ENCODE data around the gene TMC6.

- TF ChIP-seq EZH2 (IDR thresholded peaks at IDR 0.05): no peak
- TF ChIP-seq, protein P1, sequence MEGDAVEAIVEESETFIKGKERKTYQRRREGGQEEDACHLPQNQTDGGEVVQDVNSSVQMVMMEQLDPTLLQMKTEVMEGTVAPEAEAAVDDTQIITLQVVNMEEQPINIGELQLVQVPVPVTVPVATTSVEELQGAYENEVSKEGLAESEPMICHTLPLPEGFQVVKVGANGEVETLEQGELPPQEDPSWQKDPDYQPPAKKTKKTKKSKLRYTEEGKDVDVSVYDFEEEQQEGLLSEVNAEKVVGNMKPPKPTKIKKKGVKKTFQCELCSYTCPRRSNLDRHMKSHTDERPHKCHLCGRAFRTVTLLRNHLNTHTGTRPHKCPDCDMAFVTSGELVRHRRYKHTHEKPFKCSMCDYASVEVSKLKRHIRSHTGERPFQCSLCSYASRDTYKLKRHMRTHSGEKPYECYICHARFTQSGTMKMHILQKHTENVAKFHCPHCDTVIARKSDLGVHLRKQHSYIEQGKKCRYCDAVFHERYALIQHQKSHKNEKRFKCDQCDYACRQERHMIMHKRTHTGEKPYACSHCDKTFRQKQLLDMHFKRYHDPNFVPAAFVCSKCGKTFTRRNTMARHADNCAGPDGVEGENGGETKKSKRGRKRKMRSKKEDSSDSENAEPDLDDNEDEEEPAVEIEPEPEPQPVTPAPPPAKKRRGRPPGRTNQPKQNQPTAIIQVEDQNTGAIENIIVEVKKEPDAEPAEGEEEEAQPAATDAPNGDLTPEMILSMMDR (IDR thresholded peaks at IDR 0.05): no peak
Measured at GRCh38 chr17:78148286-78149016, 19.9 kb upstream of the TMC6 start.

Measured in neural progenitor cell (in vitro differentiated cells).